Panc1 (cell line): ENCODE measurements around the gene MRPL55. TPM values are rescaled to one million over a fixed set of nuclear protein-coding genes. Genes with fewer than 3 reads are reported as not detected.

ENCODE experiments used
- ATAC-seq: fragments of 200-7000 bp; cut with Tn5 transposase; 2 replicates; pipeline ENCODE4 v1.9.1; 2020; ENCODE audit warnings: mild to moderate bottlenecking, moderate library complexity
- BruUV-seq: library from RNA; stranded (reverse); fragments of 400-500 nt; replicated peaks from 2 replicates; lab custom pipeline; 2021; lab: Mats Ljungman, UMichigan
- CTCF ChIA-PET: fragments of 300-600 bp; sonication (Branson Sonifier 250); formaldehyde crosslinking; loops from one replicate; lab custom pipeline; 2022; ENCODE audit warnings: antibody characterized with exemption; lab: Charles Lee
- POLR2A ChIA-PET: fragments of 300-600 bp; sonication (Branson Sonifier 250); formaldehyde crosslinking; loops from one replicate; lab custom pipeline; 2022; ENCODE audit warnings: antibody characterized with exemption; lab: Charles Lee
- DNase-seq: peaks from one replicate; pipeline ENCODE4 v3.0.0-alpha.2; 2010; ENCODE audit warnings: low read depth, low spot score
- H3K27ac ChIP-seq: 2 replicates; pipeline ENCODE4 v1.5.1; 2011; ENCODE audit warnings: mild to moderate bottlenecking, low read length, inconsistent platforms
- H3K27me3 ChIP-seq: fragments of 200-500 bp; sonication (Bioruptor generic); 2 replicates; pipeline ENCODE4 v1.6.0; 2014; ENCODE audit warnings: low read length, inconsistent platforms; ENCODE audit not compliant: control insufficient read depth, insufficient read depth
- H3K36me3 ChIP-seq: fragments of 200-500 bp; sonication (Bioruptor generic); 2 replicates; pipeline ENCODE4 v1.5.1; 2014; ENCODE audit warnings: inconsistent platforms, mild to moderate bottlenecking, low read length, moderate library complexity; ENCODE audit not compliant: control insufficient read depth, insufficient read depth
- H3K4me1 ChIP-seq: 2 replicates; pipeline ENCODE4 v1.5.1; 2011; ENCODE audit warnings: inconsistent platforms, mild to moderate bottlenecking, low read length, moderate library complexity; ENCODE audit not compliant: control insufficient read depth, insufficient read depth
- H3K4me3 ChIP-seq, 2 experiments: 2 replicates each; pipeline ENCODE4 v1.5.1; 2011 to 2012; ENCODE audit warnings: low read depth in 2 of 2, low read length in 2 of 2, mild to moderate bottlenecking in 2 of 2, inconsistent platforms in 1 of 2, moderate library complexity in 1 of 2
- H3K9me3 ChIP-seq: fragments of 200-500 bp; sonication (Bioruptor generic); 2 replicates; pipeline ENCODE4 v1.5.1; 2014; ENCODE audit warnings: low read depth, mild to moderate bottlenecking, inconsistent platforms, low read length, moderate library complexity; ENCODE audit not compliant: control insufficient read depth, insufficient read depth
- CTCF ChIP-seq: fragments of 450-650 bp; IDR thresholded peaks from 2 replicates; pipeline ENCODE4 v1.5.1; 2017; ENCODE audit warnings: mild to moderate bottlenecking
- POLR2AphosphoS5 ChIP-seq: IDR thresholded peaks from 2 replicates; pipeline ENCODE4 v1.6.1; 2012; ENCODE audit warnings: mild to moderate bottlenecking, low read depth, low read length, moderate library complexity
- REST ChIP-seq, 2 experiments: IDR thresholded peaks; 2 replicates each; pipeline ENCODE4 v1.6.1; 2011 to 2012; ENCODE audit warnings: low read depth in 2 of 2, control low read depth in 1 of 2, low read length in 1 of 2, mild to moderate bottlenecking in 1 of 2, moderate library complexity in 1 of 2; ENCODE audit not compliant: insufficient read depth in 1 of 2
- SIN3A ChIP-seq: IDR thresholded peaks from 2 replicates; pipeline ENCODE4 v1.6.1; 2012; ENCODE audit warnings: low read depth, mild to moderate bottlenecking, low read length, moderate library complexity, borderline replicate concordance; ENCODE audit not compliant: insufficient read depth
- TCF7L2 ChIP-seq: IDR thresholded peaks from 2 replicates; pipeline ENCODE4 v1.6.1; 2011; ENCODE audit warnings: mild to moderate bottlenecking, low read depth, low read length, inconsistent platforms
- in situ Hi-C: cut with HindIII; loops from 2 replicates; pipeline ENCODE4 v1.10.0; 2016; ENCODE audit warnings: low sequenced_read_pairs, low pct_unique_long_range_greater_than_20kb
- intact Hi-C: fragments of 100-400 bp; cut with micrococcal nuclease; formaldehyde crosslinking; loops from one replicate; pipeline ENCODE4 v1.10.0; 2022; ENCODE audit not compliant: unreplicated experiment
- total RNA-seq: library from RNA; stranded (reverse); gene quantifications from one replicate; pipeline ENCODE4 v1.2.1, GENCODE V29; 2021; ENCODE audit not compliant: unreplicated experiment

MRPL55 gene
- total RNA-seq, 1 experiment from 2014 or later: 53.0 TPM

GRCh38 chr1:228096416-228097332, 12.4 kb downstream of the MRPL55 start:
- CTCF ChIA-PET: no interaction called here
- intact Hi-C loops: no loop called here
- H3K27ac ChIP-seq: no peak overlapping the region
- H3K4me1 ChIP-seq: peaks cover 16% of the 10 kb centered on the region
- no peak overlapping the region for H3K4me3 ChIP-seq
- no TSS peak for BruUV-seq
- no peaks in the 10 kb centered on the region for H3K27me3 ChIP-seq
- in situ Hi-C loops: no loop called here
- H3K9me3 ChIP-seq: peaks cover 3% of the 10 kb centered on the region; the same call in 1 of the 2 replicates
- DNase-seq (no peak), ATAC-seq (no peak)
- POLR2A ChIA-PET: no interaction called here
- TF ChIP-seq REST (IDR thresholded peaks at IDR 0.05; ENCODE audit: insufficient read depth in 1 of 2, low read depth in 2 of 2, low read length in 1 of 2): no peak
- no peak for TF ChIP-seq CTCF
- no peak for TF ChIP-seq SIN3A
- TF ChIP-seq TCF7L2: no peak
- no peak for TF ChIP-seq POLR2AphosphoS5
- H3K36me3 ChIP-seq: peaks cover 6% of the 10 kb centered on the region

- ATAC-seq: no peak
- intact Hi-C loops (no loop called here), in situ Hi-C loops (no loop called here)
- TF ChIP-seq REST (IDR thresholded peaks at IDR 0.05; ENCODE audit: insufficient read depth in 1 of 2, low read depth in 2 of 2, low read length in 1 of 2) (no peak), TCF7L2 (no peak), POLR2AphosphoS5 (no peak), SIN3A (no peak), CTCF (no peak)
- no peak overlapping the region for H3K4me3 ChIP-seq
- BruUV-seq: no TSS peak
- no peak overlapping the region for H3K27ac ChIP-seq
- H3K27me3 ChIP-seq: no peaks in the 10 kb centered on the region
- ChIA-PET CTCF (no interaction called here), POLR2A (no interaction called here)
- peaks cover 6% of the 10 kb centered on the region for H3K36me3 ChIP-seq
- peaks cover 9% of the 10 kb centered on the region; the same call in 1 of the 2 replicates for H3K4me1 ChIP-seq
- peaks cover 3% of the 10 kb centered on the region; the same call in 1 of the 2 replicates for H3K9me3 ChIP-seq
- DNase-seq: no peak
Measured at GRCh38 chr1:228095938-228096337, 13.2 kb downstream of the MRPL55 start.
